Activated CD4-positive, alpha-beta T cell treated with anti-CD3 and anti-CD28 coated beads, Interleukin-2, Interleukin-4, amounts not matched to agents 100 ng/mL and 50 ng/mL, durations not matched to agents 16 hours and 8 hours (primary cell): ENCODE measurements around the gene INPP5A.
"Not testable (repeated sequence)": the region's sequence is repeated elsewhere in the genome, so short reads cannot be mapped to it uniquely, and the experiment has no call there.

Experiments used
- DNase-seq: peaks from one replicate; pipeline ENCODE4 v3.0.0-alpha.2; 2020; ENCODE audit warnings: low spot score

The INPP5A gene

GRCh38 chr10:132765435-132765834, 227.8 kb downstream of the INPP5A start:
- DNase-seq: no peak

- DNase-seq: no peak
Observed at GRCh38 chr10:132766291-132766690, 228.7 kb downstream of the INPP5A start.

- no peak for DNase-seq
Observed at GRCh38 chr10:132768346-132769248, 231.0 kb downstream of the INPP5A start.

GRCh38 chr10:132770061-132771021, 232.8 kb downstream of the INPP5A start:
- no peak for DNase-seq

- not testable (repeated sequence) for DNase-seq
Observed at GRCh38 chr10:132772816-132773215, 235.2 kb downstream of the INPP5A start.

GRCh38 chr10:132774181-132774901, 236.8 kb downstream of the INPP5A start:
- no peak for DNase-seq

GRCh38 chr10:132774902-132775863, 237.6 kb downstream of the INPP5A start:
- DNase-seq: no peak

- no peak for DNase-seq
Observed at GRCh38 chr10:132776186-132776585, 238.6 kb downstream of the INPP5A start.

GRCh38 chr10:132776821-132777220, 239.2 kb downstream of the INPP5A start:
- no peak for DNase-seq

- no peak for DNase-seq
Observed at GRCh38 chr10:132777441-132777840, 239.9 kb downstream of the INPP5A start.

GRCh38 chr10:132779549-132780294, 242.1 kb downstream of the INPP5A start:
- no peak for DNase-seq

GRCh38 chr10:132780356-132780755, 242.8 kb downstream of the INPP5A start:
- no peak for DNase-seq

GRCh38 chr10:132781556-132781955, 244.0 kb downstream of the INPP5A start:
- no peak for DNase-seq

GRCh38 chr10:132783165-132783939, 245.8 kb downstream of the INPP5A start:
- no peak for DNase-seq

- no peak for DNase-seq
Observed at GRCh38 chr10:132783940-132784865, 246.6 kb downstream of the INPP5A start.

- DNase-seq: no peak
Observed at GRCh38 chr10:132784866-132785722, 247.5 kb downstream of the INPP5A start.
